Natural killer cell treated with Interleukin-12 subunit alpha and Interleukin-12 subunit beta and Interleukin-15 and Interleukin-18, amount 100 ng/mL, for 72 hours (primary cell): ENCODE measurements around the gene FAM210B. TPM values are rescaled to one million over a fixed set of nuclear protein-coding genes. Genes with fewer than 3 reads are reported as not detected.

Source experiments
- ATAC-seq, 2 donors: fragments of 150-1000 bp; cut with Tn5 transposase in 1 of 2; sonication (Bioruptor Pico), chemical (Tn5 transposase) in 1 of 2; 2 replicates each; pipeline ENCODE4 v1.10.0; 2021
- DNase-seq: peaks from one replicate; pipeline ENCODE4 v3.0.0; 2022; ENCODE audit warnings: low spot score
- H3K27ac Mint-ChIP-seq, 2 donors: 1 replicate in 1 of 2; 2 replicates in 1 of 2; pipeline ENCODE4 v1.8.0; 2022; ENCODE audit warnings: mixed read lengths in 2 of 2, mild to moderate bottlenecking in 1 of 2, moderate library complexity in 1 of 2
- H3K27me3 Mint-ChIP-seq, 2 donors: 1 replicate in 1 of 2; 2 replicates in 1 of 2; pipeline ENCODE4 v1.8.0; 2022; ENCODE audit warnings: mixed read lengths in 2 of 2
- H3K36me3 Mint-ChIP-seq: one replicate; pipeline ENCODE4 v1.8.0; 2022; ENCODE audit warnings: mixed read lengths
- H3K4me1 Mint-ChIP-seq, 2 donors: 1 replicate in 1 of 2; 2 replicates in 1 of 2; pipeline ENCODE4 v1.8.0; 2022; ENCODE audit warnings: low read depth in 2 of 2, mixed read lengths in 2 of 2, mild to moderate bottlenecking in 1 of 2
- H3K4me3 Mint-ChIP-seq: one replicate; pipeline ENCODE4 v1.8.0; 2022; ENCODE audit warnings: mixed read lengths
- H3K9me3 Mint-ChIP-seq: 2 replicates; pipeline ENCODE4 v1.8.0; 2022; ENCODE audit warnings: mixed read lengths
- total RNA-seq, 2 donors: library from RNA; stranded (reverse); gene quantifications; one replicate each; pipeline ENCODE4 v1.2.3, GENCODE V29; 2022

The FAM210B gene
- total RNA-seq, 2 donors from 2014 or later, result 1.8 to 3.0 TPM

- H3K36me3 Mint-ChIP-seq, result peaks cover 16% of the 10 kb centered on the region
- no peak for DNase-seq
- no peak for ATAC-seq
Observed at GRCh38 chr20:56412473-56412790, 53.7 kb downstream of the FAM210B start.

GRCh38 chr20:56412949-56413348 lies 54.2 kb downstream of the FAM210B start:
- Mint-ChIP-seq H3K9me3 (peaks cover 4% of the 10 kb centered on the region), H3K4me1 (peaks cover 49 to 54% of the 10 kb centered on the region in 2 donors), H3K27me3 (no peaks in the 10 kb centered on the region), H3K36me3 (peaks cover 16% of the 10 kb centered on the region), H3K27ac (peak overlapping the region; percentile 91 to 93), H3K4me3 (peak overlapping the region; percentile 92)
- ATAC-seq (no peak), DNase-seq (no peak)

More at GRCh38 chr20:56412473-56412790, 53.7 kb downstream of the FAM210B start:
- Mint-ChIP-seq H3K27me3 (no peaks in the 10 kb centered on the region), H3K9me3 (peaks cover 4% of the 10 kb centered on the region), H3K4me3 (peak overlapping the region; percentile 92), H3K27ac (peak overlapping the region; percentile 91 to 93), H3K4me1 (peaks cover 44 to 49% of the 10 kb centered on the region in 2 donors)

GRCh38 chr20:56414842-56415765 lies 56.3 kb downstream of the FAM210B start:
- Mint-ChIP-seq H3K4me1 (peaks cover 56 to 63% of the 10 kb centered on the region in 2 donors), H3K27me3 (no peaks in the 10 kb centered on the region), H3K4me3 (peak overlapping the region; percentile 70), H3K9me3 (peaks cover 4% of the 10 kb centered on the region), H3K36me3 (peaks cover 11% of the 10 kb centered on the region), H3K27ac (peak overlapping the region; percentile 57 to 93)
- ATAC-seq, result peak; percentile 88
- peak; percentile 77 for DNase-seq

GRCh38 chr20:56417402-56417801 lies 58.6 kb downstream of the FAM210B start:
- H3K4me1 Mint-ChIP-seq, result peaks cover 52 to 61% of the 10 kb centered on the region in 2 donors
- H3K27me3 Mint-ChIP-seq, result no peaks in the 10 kb centered on the region

GRCh38 chr20:56417911-56418310 lies 59.1 kb downstream of the FAM210B start:
- H3K4me1 Mint-ChIP-seq, result peaks cover 48 to 55% of the 10 kb centered on the region in 2 donors
- peak overlapping the region; percentile 83 to 84 for H3K27ac Mint-ChIP-seq
- DNase-seq (no peak), ATAC-seq (no peak)
- H3K36me3 Mint-ChIP-seq, result peaks cover 6% of the 10 kb centered on the region
- H3K4me3 Mint-ChIP-seq, result peak overlapping the region; percentile 70
- no peaks in the 10 kb centered on the region for H3K9me3 Mint-ChIP-seq
- H3K27me3 Mint-ChIP-seq, result no peaks in the 10 kb centered on the region

More at GRCh38 chr20:56417402-56417801, 58.6 kb downstream of the FAM210B start:
- Mint-ChIP-seq H3K27ac (peak overlapping the region; percentile 83 to 84), H3K9me3 (peaks cover under 1% of the 10 kb centered on the region), H3K36me3 (peaks cover 7% of the 10 kb centered on the region), H3K4me3 (no peak overlapping the region)
- ATAC-seq (no peak), DNase-seq (no peak)

Other genes starting within 250 kb of the FAM210B start
- gene MC3R, start 110.2 kb upstream of the FAM210B start, total RNA-seq, result not detected
- 10 to 100 TPM; 45.1 to 80.8 TPM for gene AURKA, start 33.2 kb downstream of the FAM210B start, total RNA-seq
- 10 to 100 TPM; 39.6 to 40.1 TPM for gene CSTF1, start 33.7 kb downstream of the FAM210B start, total RNA-seq
- 1 to 10 TPM; 1.3 to 4.1 TPM for gene CASS4, start 53.3 kb downstream of the FAM210B start, total RNA-seq
- 10 to 100 TPM; 78.5 to 92.2 TPM for gene RTF2, start 109.7 kb downstream of the FAM210B start, total RNA-seq
- 1 to 10 TPM; 4.7 to 5.8 TPM for gene FAM209A, start 165.8 kb downstream of the FAM210B start, total RNA-seq
- 1 to 10 TPM; 1.5 to 1.7 TPM for gene FAM209B, start 174.3 kb downstream of the FAM210B start, total RNA-seq